SH-SY5Y (cell line): Measurements from ENCODE around the gene CKMT2.

Experiments
- GATA2 ChIP-seq: IDR thresholded peaks from 2 replicates; pipeline ENCODE4 v1.6.1; 2011; ENCODE audit warnings: mild to moderate bottlenecking, low read depth, low read length
- GATA3 ChIP-seq: IDR thresholded peaks from 2 replicates; pipeline ENCODE4 v1.6.1; 2011; ENCODE audit warnings: low read depth, mild to moderate bottlenecking, low read length, moderate library complexity

GRCh38 chr5:81207009-81207408, 26.1 kb upstream of the CKMT2 start:
- TF ChIP-seq GATA3 (no peak), GATA2 (no peak)
